Renal pelvis (tissue), 4 donors: ENCODE measurements around the gene HAPLN2. TPM values are rescaled to one million over a fixed set of nuclear protein-coding genes. Genes with fewer than 3 reads are reported as not detected.
"Not testable (repeated sequence)": the region's sequence is repeated elsewhere in the genome, so short reads cannot be mapped to it uniquely, and the experiment has no call there.

Source experiments
- DNase-seq: peaks from one replicate; pipeline ENCODE4 v3.0.0-alpha.2; 2013
- polyA plus RNA-seq, 3 donors: library from polyadenylated mRNA; unstranded; fragments of 120-200 nt; gene quantifications; one replicate each; pipeline ENCODE4 v1.2.1, GENCODE V29; 2013; ENCODE audit not compliant: insufficient read length in 3 of 3

Gene HAPLN2
- polyA plus RNA-seq, 3 donors: 0.13 to 0.71 (median 0.64) TPM

- DNase-seq: no peak
Measured at GRCh38 chr1:156619582-156619955, 354 bp downstream of the HAPLN2 start.

DNA sequence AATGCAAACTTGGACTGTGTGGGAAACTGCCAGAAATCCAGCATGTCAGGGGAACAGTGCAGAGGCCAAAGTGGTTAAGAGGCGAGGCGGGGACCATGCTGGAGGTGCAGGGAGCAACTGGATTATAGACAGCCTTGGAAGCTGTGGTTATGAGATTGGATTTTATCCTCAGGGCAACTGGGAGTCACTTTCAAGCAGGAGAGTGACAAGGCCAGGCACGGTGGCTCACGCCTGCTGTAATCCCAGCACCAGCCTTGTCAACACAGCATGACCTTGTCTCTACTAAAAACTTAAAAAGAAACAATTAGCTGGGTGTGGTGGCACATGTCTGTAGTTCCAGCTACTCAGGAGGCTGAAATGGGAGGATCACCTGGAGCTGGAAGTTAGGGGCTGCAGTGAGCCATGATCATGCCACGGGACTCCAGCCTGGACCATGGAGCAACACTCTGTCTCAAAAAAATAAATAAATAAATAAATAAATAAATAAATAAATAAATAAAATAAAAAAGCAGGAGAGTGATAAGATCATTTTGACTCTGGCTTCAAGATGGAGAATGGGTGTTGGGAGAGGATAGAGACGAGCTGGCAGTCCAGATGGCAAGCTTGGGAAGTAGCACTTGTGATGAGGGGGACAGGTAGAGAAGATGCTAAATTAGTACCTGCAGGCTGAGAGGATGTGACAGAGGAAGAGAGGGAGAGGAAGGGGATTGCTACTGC lies 3.5 kb downstream of the HAPLN2 start:
- no peak for DNase-seq

- DNase-seq: no peak
Measured at GRCh38 chr1:156623946-156624813, 5.0 kb downstream of the HAPLN2 start.

DNA sequence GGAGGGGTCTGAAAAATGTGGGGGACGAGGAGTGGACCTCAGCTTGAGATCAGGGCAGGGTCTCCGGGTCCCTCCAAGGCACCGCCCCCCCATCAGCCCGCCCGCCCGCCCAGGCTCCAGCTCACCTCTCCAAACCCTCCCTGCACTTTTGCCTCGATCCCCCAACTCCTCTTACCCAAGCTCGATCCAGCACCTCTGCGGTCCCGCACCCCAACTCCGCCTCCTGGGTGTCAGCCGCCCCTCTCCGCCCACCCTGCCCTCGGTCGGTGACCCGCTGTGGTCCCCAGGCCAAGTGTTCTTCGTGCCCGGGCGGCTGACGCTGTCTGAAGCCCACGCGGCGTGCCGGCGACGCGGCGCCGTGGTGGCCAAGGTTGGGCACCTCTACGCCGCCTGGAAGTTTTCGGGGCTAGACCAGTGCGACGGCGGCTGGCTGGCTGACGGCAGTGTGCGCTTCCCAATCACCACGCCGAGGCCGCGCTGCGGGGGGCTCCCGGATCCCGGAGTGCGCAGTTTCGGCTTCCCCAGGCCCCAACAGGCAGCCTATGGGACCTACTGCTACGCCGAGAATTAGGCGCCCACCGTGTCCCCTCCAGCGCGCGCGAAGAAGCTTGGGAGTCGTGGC lies 5.7 kb downstream of the HAPLN2 start:
- no peak for DNase-seq

- DNase-seq: no peak
Measured at GRCh38 chr1:156625436-156626078, 6.3 kb downstream of the HAPLN2 start.

DNA sequence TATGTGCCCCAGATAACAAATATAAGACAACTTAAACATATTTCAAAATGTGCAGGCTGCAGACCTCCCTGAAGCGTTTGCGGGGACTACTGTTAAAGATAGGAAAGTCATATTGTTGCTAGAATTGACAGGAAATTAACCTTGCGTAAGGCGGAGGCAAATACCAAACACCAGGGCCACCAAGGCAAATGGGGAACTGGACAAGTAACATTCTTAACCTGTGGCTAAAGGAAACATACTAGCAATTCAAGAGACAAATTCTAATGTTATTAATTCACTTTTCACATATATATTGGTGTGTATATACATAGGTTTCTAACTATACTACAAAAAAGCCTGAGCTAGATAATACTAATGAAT lies 6.8 kb downstream of the HAPLN2 start:
- DNase-seq: no peak

DNA sequence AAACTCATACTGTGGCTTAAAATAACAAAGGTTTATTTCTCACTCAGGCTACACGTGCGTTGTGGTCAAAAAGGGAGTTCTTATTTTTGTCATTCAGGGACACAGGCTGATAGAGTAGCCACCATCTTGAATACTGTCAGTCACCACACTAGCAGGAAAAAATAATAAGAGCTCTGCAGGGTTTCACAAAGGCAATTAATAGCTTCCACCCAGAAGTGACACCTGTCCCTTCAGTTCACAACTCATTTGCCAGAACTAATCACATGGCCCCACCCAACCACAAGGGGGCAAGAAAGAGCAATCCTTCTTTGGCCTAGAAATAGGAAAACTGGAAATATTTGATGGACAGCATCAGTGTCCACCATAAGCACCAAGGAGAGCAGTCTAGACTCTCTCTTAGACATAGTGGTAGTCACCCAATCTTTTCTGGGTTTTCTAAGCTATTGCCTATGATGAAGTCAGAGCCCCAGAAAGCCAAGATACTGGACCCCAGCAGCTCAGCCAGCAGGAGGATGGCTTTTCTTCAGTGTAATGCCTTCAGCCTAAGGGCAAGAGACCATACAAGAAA lies 8.2 kb downstream of the HAPLN2 start:
- no peak for DNase-seq

DNA sequence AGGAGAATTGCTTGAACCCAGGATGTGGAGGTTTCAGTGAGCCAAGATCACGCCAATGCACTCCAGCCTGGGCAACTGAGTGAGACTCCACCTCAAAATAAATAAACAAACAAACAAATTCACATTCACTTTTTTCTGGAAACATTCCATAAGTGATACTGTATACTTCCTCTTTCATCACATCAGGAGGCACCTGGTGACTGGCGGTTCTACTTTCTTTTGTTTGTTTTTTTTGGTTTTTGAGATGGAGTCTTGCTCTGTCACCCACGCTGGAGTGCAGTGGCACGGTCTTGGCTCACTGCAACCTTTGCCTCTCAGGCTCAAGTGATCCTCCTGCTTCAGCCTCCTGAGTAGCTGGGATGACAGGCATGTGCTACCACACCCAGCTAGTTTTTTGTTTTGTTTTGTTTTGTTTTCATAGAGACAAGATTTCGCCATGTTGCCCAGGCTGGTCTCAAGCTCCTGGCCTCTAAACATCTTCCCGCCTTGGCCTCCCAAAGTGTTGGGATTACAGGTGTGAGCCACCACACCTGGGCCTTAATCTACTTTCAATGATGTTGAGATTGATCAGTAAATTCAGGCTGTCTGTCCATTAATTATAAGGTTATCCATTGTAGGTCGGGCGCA lies 10.7 kb downstream of the HAPLN2 start:
- DNase-seq: no peak

DNA sequence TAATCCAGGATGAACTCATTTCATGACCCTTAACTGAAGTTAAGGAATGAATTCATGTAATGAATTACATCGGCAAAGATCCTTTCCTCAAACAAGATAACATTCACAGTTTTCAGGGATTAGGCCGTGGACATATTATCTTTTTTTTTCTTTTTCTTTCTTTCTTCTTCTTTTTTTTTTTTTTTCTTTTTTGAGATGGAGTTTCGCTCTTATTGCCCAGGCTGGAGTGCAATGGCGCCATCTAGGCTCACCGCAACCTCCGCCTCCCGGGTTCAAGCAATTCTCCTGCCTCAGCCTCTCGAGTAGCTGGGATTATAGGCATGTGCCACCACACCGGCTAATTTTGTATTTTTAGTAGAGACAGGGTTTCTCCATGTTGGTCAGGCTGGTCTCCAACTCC lies 11.9 kb downstream of the HAPLN2 start:
- not testable (repeated sequence) for DNase-seq

GRCh38 chr1:156632355-156632754 lies 13.1 kb downstream of the HAPLN2 start:
- no peak for DNase-seq

GRCh38 chr1:156638189-156638985 lies 19.2 kb downstream of the HAPLN2 start:
- no peak for DNase-seq

- DNase-seq: no peak
Measured at GRCh38 chr1:156639601-156640101, 20.4 kb downstream of the HAPLN2 start.

- no peak for DNase-seq
Measured at GRCh38 chr1:156640842-156641706, 21.9 kb downstream of the HAPLN2 start.

DNA sequence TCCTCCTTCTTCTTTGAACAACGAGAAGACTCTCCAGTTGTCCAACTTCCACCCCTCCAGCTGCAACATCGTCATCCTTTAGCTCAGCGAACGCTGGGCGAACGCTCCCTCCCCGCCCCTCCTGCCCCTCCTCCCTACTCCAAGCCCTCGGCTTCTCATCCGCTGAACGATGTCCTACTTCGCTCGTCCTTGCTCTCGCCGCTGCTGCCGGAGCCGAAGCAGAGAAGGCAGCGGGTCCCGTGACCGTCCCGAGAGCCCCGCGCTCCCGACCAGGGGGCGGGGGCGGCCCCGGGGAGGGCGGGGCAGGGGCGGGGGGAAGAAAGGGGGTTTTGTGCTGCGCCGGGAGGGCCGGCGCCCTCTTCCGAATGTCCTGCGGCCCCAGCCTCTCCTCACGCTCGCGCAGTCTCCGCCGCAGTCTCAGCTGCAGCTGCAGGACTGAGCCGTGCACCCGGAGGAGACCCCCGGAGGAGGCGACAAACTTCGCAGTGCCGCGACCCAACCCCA lies 22.6 kb downstream of the HAPLN2 start, which contains the start of gene BCAN:
Gene BCAN, plus strand, starts transcription at position 357 of the 504 bp plus-strand sequence. CDS start 3,938 bp downstream, outside the sequence.
- no peak for DNase-seq

DNA sequence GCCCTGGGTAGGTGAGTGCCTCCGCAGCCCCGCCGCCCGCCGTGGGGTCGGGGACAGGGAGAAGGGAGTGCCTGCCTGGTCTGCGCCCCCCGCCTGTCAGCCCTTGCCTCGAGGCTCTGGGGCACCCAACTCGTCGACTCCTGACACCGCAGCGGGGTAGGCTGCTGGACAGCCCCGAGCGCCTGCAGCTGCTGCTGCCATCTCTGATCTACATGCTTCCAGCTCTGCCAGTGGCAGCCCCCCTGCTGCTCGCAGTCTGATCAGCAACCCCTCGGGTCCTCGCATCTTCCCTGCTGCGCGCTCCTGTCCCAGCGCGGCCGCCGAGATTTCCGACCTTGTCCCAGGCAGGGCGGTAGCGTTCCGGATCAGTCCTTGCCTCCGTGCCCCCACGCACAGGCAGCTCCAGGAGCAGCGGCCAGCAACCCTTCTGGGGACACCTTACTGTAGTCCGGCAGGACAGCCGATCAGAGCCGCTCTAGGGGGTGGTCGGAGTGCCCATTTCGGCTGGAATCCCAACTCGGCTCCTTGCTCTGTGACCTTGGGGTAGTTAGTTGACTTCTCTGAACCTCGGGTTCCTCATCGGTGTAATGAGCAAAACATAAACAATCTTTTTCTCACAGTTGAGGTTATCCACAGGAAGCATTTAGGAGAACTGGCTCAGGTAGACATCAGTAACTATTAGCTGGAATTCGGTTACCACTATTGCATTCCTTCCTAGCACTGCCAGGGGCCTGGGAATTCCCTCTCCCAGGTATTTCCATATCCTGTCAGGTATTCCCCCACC lies 23.2 kb downstream of the HAPLN2 start:
- DNase-seq: no peak

DNA sequence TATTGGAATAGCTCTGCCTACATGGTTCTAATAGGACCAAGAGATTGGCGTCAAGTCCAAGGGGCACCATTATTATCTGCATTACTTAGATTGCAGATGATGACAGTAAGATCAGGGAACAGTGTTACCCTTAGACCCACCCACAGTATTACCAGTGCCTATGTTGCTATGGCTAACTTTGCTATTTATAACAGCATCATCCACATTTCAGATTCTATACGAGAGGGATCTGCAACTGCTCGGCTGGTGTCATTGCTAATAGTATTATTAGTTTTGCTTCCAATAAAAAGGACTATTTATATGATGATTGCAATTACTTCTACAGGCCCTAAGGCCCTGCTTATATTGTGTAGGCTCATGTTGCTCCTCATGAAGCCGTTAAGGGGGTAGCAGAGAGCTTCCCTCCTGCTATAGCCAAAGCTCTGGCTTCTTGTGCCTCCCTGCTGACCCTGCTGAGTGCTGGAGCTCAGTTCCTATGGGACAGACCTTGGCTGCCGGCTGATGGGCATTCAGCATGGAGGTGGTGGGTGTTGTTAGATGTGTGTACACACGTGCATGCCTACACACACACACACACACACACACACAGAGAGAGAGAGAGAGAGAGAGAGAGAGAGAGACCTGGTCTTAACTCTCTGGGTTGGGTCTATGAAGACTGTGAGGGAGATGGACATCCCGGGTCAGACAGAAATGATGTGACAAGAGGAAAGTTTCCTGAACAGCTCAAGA lies 24.0 kb downstream of the HAPLN2 start:
- DNase-seq: no peak

DNA sequence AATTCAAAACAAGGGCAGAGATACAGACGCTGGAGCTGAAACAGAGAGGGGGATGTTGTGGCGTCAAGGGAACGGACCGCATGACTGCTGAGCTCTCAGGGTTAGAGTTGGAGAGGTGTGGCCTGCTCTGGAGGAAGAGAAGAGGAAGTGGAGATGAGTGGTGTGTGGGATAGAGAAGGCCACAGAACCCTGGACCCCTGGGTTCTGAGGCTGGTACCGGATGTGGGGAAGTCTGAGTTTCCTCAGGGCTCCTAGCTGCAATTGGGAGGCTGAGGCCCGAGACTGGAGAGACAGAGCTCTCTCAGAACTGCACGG lies 24.5 kb downstream of the HAPLN2 start:
- DNase-seq: no peak

DNA sequence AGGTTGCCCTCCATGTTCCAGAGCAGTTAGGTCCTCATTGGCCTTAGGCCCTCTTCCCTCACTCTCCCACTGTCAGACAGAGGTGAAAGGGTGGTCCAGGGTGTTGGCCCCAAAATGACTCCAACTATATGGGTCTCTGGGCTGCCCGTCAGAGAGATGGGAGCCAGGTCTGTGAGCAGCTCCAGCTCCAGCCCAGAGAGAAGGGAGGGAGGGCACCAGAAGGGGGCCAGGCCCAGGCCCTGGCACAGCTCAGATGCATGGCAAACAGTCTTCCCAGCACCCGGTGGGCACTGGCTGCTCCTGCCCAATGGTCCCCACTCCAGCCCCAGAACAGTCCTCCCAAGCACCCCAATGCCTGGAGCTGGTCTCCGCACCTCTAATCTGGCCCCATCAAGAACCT lies 24.9 kb downstream of the HAPLN2 start:
- DNase-seq: no peak
